ENCODE data around the gene ABCA2. TPM values are rescaled to one million over a fixed set of nuclear protein-coding genes. Genes with fewer than 3 reads are reported as not detected.

Gene ABCA2
- total RNA-seq, 1 experiment from 2014 or later: 19.2 TPM

GRCh38 chr9:136962701-136963248 is 65.3 kb downstream of the ABCA2 start (continued):
- TF ChIP-seq, protein P1, sequence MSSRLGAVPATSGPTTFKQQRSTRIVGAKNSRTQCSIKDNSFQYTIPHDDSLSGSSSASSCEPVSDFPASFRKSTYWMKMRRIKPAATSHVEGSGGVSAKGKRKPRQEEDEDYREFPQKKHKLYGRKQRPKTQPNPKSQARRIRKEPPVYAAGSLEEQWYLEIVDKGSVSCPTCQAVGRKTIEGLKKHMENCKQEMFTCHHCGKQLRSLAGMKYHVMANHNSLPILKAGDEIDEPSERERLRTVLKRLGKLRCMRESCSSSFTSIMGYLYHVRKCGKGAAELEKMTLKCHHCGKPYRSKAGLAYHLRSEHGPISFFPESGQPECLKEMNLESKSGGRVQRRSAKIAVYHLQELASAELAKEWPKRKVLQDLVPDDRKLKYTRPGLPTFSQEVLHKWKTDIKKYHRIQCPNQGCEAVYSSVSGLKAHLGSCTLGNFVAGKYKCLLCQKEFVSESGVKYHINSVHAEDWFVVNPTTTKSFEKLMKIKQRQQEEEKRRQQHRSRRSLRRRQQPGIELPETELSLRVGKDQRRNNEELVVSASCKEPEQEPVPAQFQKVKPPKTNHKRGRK (CRISPR knock-in tag; IDR thresholded peaks at IDR 0.05; ENCODE audit: borderline replicate concordance): no peak
- TF ChIP-seq JAZF1 (CRISPR knock-in tag; IDR thresholded peaks at IDR 0.05) (no peak), GABPB1 (CRISPR knock-in tag; IDR thresholded peaks at IDR 0.05) (no peak), RELA (CRISPR knock-in tag; IDR thresholded peaks at IDR 0.05; ENCODE audit: borderline replicate concordance) (no peak), CDX4 (CRISPR knock-in tag; IDR thresholded peaks at IDR 0.05; ENCODE audit: borderline replicate concordance) (no peak), ESRRA (CRISPR knock-in tag; IDR thresholded peaks at IDR 0.05; ENCODE audit: borderline replicate concordance) (no peak), STAT6 (CRISPR knock-in tag; conservative IDR thresholded peaks at IDR 0.05; ENCODE audit: low read depth) (no peak)
- TF ChIP-seq, protein P2, sequence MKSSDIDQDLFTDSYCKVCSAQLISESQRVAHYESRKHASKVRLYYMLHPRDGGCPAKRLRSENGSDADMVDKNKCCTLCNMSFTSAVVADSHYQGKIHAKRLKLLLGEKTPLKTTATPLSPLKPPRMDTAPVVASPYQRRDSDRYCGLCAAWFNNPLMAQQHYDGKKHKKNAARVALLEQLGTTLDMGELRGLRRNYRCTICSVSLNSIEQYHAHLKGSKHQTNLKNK (CRISPR knock-in tag; IDR thresholded peaks at IDR 0.05): no peak

GRCh38 chr9:136962163-136962562 is 65.9 kb downstream of the ABCA2 start:
- DNase-seq (ENCODE audit: low spot score) (no peak), ATAC-seq (no peak)
- POLR2A ChIA-PET: no interaction called here
- Mint-ChIP-seq H3K4me3 (no peak overlapping the region), H3K4me1 (peaks cover 10% of the 10 kb centered on the region), H3K36me3 (no peaks in the 10 kb centered on the region), H3K9me3 (no peaks in the 10 kb centered on the region), H3K27ac (no peak overlapping the region), H3K27me3 (ENCODE audit: low read depth) (no peaks in the 10 kb centered on the region)
- TF ChIP-seq FOXP1 (CRISPR knock-in tag; IDR thresholded peaks at IDR 0.05; ENCODE audit: borderline replicate concordance) (no peak), ZNF425 (CRISPR knock-in tag; conservative IDR thresholded peaks at IDR 0.05) (no peak), ZNF532 (CRISPR knock-in tag; IDR thresholded peaks at IDR 0.05; ENCODE audit: borderline replicate concordance) (no peak)
- CTCF ChIA-PET: interaction anchor here (0.7 to 1.5 kb wide), 6 partner anchors 14 to 193 kb away, joined by 3 to 5 read pairs (median 4); partner anchors contain the start of gene FBXW5
